NCI-H146 treated with DMSO at 0.1 percent for 48 hours (cell line): ENCODE results near the gene RERE.
A peak's percentile ranks its signal among the peaks of the same experiment; 100 is the strongest.

Experiments
- DNase-seq: peaks from one replicate; lab custom pipeline; 2025; ENCODE audit not compliant: unreplicated experiment; lab: John Stamatoyannopoulos, UW

The RERE gene

DNA sequence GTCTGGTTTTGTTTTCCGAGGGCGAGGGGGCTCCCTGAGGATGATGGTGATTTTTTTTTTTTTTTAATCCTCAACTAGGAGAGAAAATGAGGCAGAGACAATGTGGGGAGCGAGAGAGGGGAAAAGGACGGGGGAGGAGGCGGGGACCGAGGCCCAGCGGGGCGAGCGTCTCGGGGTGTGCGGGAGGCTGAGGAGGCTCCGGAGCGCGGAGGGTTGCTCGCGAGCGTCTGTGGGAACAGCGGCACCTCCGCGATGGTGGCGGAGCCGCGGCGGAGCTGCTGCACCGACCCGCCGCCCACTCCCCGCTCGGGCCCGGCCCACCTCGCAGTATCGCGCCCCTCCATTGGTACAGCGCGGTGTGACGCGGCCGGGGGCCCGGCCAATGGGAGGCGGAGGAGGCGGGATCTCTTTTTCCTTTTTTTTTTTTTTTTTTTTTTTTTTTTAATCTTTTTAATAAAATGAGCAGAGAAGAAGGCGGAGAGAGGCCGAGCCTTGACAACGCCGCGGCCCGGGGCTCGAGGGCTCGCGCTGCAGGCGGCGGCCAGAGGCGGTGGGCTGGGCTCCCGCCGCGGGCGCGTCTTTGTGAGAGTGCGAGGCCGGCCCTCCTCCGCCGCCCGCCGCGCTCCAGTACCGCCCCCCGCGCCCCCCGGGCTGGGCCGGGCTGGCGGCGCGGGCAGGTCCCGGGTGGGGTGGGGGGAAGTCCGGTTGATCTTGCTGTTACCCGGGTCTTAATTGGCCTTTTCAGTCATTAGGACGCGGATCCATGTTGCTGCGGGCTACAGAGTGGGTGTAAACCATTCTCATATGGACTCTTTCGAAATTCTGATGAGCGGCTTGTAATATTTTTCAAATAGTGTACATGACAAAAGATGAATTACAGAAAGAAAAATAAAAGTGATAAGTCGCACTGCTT is at the start of gene RERE:
Gene RERE (minus strand): TSS at position 229 of the 913 bp plus-strand sequence.
- DNase-seq: peak; percentile 83

DNA sequence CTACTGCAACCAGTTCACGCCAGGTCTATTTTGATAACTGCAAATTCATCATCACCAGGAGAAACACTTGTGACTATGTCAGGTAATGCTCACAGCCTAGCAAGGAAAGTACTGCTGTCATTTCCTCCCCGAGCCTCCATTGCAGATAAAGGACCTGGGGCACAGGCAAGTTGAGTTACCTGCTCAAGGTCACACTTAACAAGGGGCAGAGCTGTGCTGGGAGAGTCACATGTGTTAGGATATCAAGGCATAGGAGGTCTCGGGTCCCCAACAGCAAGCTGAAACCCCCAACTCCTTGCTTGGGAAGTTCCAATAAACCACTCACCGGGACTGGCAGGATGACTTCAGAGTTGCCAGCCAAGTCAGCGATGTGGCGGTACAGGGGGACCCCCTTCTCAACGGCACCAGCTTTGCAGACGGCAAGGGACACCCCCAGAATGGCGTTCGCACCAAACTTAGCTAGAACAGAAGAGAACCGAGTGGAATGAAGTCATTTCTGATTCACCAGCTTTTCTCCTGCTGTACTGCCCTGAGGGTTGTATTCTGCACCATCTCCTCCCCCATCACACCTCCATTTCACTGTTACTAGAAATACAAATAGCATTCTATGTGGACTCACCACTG is 49.5 kb upstream of the RERE start:
- no peak for DNase-seq

DNA sequence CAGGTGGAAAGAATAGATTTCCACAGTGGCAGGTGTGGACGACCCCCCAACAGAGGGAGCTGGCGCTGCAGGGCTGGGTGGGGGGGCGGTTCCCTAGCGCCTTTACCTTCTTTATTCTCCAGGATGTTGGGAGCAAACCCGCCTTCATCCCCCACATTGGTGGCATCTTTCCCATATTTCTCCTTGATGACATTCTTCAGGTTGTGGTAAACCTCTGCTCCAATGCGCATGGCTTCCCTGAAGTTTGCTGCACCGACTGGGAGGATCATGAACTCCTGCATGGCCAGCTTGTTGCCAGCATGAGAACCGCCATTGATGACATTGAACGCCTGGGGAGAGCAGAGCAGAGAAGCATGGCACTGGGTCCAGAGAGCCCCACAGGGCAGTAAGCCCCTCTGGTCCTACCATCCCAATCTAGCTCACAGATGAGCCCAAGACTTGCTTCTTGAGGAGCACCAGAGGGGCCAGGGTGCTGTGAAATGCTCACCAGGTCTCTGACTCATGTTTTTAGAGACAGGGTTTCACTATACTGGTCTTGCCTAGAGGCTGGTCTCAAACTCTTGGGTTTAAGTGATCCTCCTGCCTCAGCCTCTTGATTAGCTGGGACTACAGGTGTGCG is 48.8 kb upstream of the RERE start:
- no peak for DNase-seq

DNA sequence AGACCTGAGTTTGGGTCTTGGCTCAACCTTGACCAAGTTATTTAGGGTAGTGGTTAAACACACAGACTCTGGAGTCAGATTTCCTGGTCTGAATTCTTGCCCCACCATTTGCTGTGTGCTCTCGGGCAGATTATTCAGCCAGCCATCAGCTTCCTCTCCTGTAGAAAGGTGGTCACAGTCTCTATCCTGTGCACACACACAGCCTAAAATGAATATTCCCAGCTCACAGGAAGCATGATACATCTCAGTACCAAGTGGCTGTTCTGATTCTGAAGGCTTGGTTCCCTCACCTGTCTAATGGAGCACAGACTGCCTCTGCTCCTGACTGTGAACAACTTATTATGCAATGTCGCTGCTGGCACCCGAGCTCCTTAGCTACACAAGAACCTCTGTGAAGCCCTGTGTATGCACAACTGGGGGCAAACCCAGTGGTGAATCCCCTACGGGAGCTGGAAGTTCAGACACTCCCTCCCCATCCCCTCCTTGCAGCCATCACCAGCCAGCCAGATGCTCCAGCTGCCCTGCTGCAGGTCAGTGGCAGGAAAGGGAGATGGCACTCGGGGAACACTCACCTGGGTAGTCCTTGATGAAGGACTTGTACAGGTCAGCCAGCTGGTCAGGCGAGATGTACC is 47.4 kb upstream of the RERE start:
- no peak for DNase-seq

DNA sequence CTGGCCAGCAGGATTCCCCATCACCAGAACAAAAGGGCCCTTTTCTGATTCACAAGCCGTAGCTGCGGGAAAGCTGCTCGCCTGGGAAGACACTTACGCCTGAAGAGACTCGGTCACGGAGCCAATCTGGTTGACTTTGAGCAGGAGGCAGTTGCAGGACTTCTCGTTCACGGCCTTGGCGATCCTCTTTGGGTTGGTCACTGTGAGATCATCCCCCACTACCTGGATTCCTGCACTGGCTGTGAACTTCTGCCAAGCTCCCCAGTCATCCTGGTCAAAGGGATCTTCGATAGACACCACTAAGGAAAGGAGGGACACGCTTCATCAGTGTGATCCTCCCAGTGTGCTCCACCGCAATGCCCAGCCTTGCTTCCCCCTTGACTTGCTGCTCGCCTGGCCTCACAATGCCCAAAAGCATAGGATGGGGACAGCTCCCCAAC is 46.4 kb upstream of the RERE start:
- no peak for DNase-seq

DNA sequence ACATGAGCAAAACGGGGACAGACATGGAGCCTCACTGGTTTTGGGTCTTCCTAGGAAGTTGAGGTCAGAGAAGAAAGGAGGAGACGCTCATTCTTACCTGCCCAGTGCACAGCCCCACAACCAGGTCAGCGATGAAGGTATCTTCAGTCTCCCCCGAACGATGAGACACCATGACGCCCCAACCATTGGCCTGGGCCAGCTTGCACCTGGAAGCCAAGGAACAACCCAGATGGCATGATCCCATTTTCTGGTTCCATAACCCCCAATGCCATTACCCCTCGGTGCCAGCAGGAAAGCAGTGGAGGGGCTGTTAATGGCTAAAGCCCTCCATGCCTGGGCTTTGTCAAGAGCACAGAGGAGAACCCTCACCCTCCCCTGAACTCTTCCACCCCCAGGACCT is 45.7 kb upstream of the RERE start:
- DNase-seq: no peak

DNA sequence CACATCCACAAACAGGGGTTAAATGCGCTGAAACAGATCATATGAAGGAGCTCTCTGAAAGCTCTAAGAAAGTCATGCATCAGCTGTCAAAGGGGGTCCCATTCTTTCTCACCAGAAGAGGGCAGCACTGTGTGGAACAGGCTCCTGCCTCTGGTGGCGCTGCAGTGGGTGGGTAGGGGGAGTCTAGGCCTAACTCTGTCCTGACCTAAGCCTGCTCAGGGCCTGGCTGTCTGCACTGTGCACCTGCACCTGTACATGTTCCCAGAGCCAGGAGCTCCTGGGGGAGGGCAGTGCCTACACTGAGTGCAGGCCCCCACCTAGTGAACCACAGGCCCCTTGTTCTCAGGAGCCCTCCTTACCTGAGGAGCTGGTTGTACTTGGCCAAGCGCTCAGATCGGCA is 45.1 kb upstream of the RERE start:
- DNase-seq: no peak

DNA sequence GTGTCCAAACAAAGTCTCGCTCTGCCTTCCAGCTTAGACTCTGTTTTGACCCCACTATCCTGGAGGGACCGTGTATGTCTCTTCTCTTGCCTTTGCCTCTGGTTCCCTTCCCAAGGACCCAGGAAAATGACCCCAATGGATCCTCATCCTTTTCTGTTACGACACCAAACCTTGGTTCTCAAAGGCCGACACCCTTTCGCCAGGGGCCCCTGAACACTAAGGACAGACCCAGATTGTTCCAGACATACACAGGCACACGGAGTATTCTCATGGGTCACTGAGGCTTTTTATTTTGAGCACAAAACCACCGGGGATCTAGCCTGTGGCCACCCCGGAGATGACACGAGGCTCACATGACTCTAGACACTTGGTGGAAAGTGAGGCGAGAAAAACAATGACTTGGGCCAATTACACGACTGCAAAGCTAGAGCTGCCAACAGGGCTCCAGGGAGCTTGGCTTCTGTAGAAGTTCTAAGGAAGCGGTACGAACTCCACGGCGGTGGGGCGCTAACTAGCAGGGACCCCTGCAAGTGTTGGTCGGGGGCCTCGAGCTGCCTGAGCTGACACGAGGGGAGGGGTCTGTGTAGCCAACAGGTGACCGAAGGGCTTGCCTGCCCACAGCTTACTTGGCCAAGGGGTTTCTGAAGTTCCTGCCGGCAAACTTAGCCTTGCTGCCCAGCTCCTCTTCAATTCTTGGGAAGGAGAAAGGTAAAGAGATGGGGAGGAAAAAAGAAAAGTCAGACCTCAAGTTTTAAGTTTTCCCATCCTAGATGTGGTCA is 43.5 kb upstream of the RERE start:
- no peak for DNase-seq

DNA sequence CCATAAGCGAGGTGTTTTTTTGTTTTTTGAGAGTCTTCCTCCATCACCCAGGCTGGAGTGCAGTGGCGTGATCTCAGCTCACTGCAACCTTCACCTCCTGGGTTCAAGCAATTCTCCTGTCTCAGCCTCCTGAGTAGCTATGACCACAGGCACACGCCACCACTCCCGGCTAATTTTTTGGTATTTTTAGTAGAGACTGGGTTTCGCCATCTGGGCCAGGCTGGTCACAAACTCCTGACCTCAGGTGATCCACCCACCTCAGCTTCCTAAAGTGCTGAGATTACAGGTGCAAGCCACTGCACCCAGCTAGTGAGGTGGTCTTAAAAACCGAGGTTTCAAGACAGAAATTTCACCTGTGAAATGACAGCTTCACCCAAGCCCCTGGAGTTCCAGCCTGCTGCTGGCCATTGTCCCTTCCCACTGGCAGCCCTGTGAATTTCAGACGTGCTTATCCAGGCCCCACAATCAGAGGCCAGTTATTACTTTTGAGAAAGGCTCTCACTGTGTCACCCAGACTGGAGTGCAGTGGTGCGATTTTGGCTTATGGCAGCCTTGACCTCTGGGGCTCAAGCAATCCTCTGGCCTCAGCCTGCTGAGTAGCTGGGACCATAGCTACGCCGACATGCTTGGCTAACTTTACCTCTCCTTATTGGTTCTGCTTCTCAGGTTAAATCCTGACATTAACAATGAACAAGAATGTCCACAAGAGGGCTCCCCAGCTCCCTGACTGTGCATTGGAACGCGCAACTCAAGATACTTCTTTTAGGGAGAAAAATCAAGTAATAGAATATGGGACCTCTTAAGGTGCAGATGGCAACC is 41.7 kb upstream of the RERE start:
- no peak for DNase-seq

DNA sequence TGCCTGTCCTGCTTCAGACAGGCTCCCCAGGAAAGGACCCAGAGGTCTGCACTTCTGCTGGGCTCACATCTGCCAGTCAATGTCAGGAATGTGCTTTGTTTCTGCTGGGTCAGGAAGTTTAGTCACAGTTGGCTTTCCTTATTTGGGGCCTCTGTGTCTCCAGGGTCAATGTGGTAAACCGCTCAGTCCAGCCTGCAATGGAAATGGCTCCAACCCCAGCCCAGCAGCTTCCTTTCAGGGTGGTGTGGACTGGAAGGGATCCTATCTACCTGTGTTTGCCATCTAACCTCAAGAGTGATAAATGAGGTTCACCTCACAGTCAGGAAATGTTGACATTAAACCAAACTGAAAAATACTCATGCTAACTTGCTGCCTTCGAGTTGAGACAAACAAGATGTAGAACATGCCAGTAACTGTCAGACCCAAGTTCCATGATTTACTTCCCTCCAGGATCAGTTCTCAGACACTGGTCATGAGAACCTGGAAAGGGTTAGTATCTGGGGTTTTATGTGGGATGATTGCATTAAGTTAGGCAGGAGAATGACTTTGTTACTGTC is 40.8 kb upstream of the RERE start:
- DNase-seq: no peak

DNA sequence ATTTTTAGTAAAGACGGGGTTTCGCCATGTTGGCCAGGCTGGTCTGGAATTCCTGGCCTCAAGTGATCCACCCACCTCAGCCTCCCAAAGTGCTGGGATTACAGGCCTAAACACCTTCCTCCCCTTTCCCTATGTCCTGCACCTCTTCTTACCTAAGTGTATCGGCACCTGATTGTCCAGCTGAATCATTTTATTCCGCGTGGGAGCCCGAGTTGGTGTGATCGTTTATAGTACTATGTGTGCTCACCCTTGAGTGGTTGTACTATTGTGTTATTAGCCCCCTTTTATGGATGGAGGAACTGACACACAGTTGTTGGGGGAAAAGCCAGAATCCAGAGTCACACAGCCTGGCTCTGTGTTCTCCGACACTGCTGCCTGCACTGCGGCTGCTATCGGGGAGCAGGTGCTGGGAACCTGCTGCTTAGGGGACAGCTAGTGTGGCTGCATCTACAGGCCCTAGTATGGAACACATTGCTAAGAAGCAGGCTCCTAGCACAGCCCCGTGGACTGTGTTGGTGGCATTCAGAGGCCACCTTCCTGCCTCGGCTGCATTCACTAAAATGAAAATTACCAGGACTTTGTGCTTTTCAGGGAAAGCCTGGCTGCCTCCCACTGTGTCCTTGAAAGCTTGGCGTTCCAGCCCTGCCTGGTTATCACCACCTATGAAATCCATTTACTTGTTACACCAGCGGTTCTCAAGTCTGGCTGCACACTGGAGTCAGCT is 39.4 kb upstream of the RERE start:
- DNase-seq: no peak

DNA sequence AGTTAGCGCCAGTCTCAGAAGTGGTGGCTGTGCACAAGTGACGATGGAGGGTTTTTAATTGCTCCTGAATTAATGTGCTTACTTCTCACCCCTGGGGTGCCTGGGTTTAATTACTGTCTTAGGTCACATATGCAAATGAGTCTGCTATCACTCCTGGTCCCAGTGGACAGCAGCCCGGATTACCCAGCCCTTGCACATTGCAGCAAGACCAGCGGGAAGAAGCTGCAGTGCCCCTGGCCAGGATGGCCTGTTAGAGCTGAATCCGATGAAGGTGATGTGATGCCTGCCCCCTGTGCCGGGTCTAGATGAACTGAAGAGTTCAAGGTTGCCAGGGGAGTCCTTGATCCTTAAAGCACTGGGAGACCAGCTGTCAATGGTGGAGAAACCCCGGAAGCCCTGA is 36.8 kb upstream of the RERE start:
- no peak for DNase-seq

DNA sequence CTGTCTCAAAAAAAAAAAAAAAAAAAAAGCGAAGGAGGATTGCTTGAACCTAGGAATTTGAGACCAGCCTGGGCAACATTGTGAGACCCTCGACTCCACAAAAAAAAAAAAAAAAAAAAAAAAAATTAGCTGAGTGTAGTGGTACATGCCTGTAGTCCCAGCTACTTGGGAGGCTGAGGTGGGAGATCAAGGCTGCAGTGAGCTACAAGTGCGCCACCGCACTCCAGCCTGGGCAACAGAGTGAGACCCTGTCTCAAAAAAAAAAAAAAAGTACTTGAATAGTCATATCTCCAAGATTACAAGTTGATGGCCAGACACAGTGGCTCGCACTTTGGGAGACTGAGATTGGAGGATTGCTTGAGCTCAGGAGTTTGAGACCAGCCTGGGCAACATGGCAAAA is 33.6 kb upstream of the RERE start:
- no peak for DNase-seq

DNA sequence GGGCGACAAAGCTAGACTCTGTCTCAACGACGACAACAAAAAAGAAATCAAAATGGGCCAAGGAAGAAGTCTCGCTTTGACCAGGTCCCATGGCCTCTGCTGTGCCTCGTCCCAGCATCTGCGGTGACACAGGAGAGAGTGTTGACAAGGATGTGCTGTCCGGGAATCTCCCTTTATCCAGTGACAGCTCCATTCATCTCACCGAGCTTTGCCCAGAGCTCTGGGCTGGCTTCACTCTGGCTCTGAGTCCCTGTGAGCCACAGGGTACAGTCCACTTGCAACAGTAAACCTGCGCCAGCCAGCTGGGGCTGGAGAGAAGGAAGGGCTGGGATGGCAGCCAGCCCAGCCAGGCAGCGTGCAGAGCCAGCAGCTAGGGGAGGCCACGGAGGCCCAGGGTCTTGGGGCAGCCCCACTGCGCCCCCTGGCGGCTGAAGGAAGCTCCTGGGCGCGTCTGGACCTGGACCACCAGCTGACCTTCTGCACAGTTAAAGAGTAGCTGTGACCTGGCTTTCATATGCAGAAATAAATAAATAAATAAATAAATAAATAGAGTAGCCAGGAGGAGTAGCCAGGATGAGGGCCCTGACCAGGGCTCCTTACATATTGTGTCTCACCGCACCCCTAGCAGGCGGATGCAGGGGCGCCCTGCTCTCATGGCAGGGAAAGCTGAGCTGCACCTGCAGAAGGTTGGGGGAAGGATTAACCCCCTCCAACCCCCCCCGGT is 31.4 kb upstream of the RERE start:
- DNase-seq: peak; percentile 47

DNA sequence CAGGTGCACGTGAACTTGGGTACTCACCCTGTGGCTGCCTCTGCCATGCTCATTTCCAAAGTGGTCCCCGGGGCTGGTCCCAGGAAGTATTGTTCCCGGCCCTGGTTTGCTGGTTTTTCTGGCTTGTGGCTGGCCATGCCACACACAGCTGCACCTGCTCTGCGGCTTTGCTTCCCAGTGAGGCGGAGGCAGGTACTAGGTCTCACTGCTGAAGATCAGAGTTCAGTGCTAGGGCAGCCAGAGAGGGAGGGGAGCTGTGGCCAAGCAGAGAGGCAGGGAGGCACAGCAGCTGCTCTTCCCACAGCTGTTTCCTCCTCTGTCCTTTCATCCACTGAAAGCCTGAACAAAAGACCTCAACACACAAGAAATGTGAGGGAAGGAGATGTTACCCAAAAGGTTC is 30.6 kb upstream of the RERE start:
- DNase-seq: no peak

DNA sequence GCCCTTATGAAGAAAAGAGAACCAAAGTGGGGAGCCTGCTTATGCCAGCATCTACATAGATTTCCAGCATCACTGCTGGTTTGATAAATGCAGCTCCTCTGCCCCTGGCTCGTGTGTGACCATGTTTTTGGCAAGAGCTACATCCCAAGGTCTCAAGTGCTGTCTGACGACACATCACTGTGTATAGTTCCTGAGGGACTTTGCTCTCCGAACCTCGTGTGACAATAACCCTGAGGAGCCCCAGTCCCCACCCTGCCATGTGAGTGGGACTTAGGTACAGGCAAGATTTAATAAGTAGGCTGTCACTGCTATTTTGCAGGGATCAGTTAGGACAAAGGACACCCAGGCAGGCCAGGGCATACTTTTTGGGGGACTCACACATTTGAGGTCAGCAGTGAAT is 28.8 kb upstream of the RERE start:
- no peak for DNase-seq

DNA sequence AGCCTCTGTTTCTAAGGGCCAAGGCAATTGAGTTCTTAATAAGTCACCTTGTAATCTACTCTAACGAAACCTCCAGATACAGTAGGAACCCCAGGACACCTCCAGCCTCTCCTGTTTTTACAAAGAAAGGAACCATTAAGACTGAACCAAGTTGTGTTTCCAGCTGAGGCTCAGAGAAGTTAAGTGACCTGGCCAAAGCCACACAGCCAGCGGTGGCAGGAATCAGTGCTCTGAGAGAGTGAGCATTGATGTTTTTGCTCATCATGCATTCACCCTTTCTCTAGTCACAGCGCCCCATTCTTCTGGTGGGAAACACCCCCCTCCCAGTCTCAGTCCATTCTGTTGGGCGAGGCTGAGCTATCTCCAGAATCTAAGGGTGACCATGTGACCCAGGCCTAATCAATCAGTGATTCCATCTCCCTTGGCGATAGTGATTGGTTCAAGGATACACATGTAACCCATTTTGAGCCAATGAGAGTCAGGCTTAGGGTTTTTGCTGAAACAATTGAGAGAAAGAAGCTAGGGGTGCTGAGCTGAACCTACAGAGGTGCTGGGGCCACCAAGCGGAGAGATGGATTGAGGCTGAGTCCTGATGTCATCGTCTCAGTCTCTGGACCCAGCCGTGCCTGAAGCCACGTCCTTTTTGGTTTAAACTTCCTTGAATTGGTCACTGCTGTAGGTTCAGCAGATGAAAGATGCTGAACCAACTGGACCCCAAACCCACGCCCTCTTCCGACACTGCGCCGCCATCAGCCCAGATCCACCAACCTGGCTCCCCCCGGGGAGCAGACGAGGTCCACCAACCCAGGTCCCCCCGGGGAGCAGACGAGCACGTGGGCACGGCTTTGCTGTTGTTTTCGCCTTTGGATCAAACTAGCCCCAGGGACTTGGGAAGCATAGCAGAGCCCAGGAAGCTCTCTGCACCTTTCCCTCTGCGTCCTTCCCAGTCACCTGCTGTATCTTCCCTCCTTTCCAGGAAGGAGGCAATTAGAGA is 28.0 kb upstream of the RERE start:
- no peak for DNase-seq
